GM12878 (cell line): ENCODE measurements around the gene UNC13A. TPM values are rescaled to one million over a fixed set of nuclear protein-coding genes. Genes with fewer than 3 reads are reported as not detected.

Experiments
- ATAC-seq: fragments of 200-7000 bp; cut with Tn5 transposase; 3 replicates; pipeline ENCODE4 v1.9.1; 2020; ENCODE audit warnings: mild to moderate bottlenecking, moderate library complexity
- BruUV-seq: library from RNA; stranded (reverse); fragments of 400-500 nt; replicated peaks from 2 replicates; lab custom pipeline; 2021; lab: Mats Ljungman, UMichigan
- CTCF ChIA-PET: fragments of 300-600 bp; sonication (Branson Sonifier 250); formaldehyde crosslinking; extraction: SDS; loops from one replicate; lab custom pipeline; 2021; ENCODE audit warnings: inconsistent platforms; lab: Yijun Ruan, JAX
- POLR2A ChIA-PET: fragments of 350-600 bp; formaldehyde crosslinking; extraction: SDS; loops from one replicate; lab custom pipeline; 2021; ENCODE audit warnings: inconsistent platforms; lab: Charles Lee
- RAD21 ChIA-PET: fragments of 300-600 bp; sonication (Branson Sonifier 250); formaldehyde crosslinking; loops from one replicate; lab custom pipeline; 2023; ENCODE audit warnings: antibody characterized with exemption; ENCODE audit not compliant: unreplicated experiment; lab: Charles Lee
- SMC1A ChIA-PET: fragments of 300-600 bp; sonication (Branson Sonifier 250); formaldehyde crosslinking; loops from one replicate; lab custom pipeline; 2023; ENCODE audit not compliant: unreplicated experiment, uncharacterized antibody; lab: Charles Lee
- DNase-seq: peaks from one replicate; pipeline ENCODE4 v3.0.0-alpha.2; 2011; ENCODE audit warnings: low read depth, low spot score
- FAIRE-seq: peaks from 3 replicates; lab custom pipeline; 2011; peaks lifted over from hg19 to GRCh38; lab: Jason Lieb, UNC
- H2AFZ ChIP-seq: 2 replicates; pipeline ENCODE4 v1.6.0; 2011; ENCODE audit warnings: low read depth, low read length, control low read depth; ENCODE audit not compliant: control insufficient read depth
- H3K27ac ChIP-seq: 2 replicates; pipeline ENCODE4 v1.5.1; 2011; ENCODE audit warnings: control low read depth; ENCODE audit not compliant: control insufficient read depth, insufficient read depth
- H3K27me3 ChIP-seq, 2 experiments: replicated peaks in 1 of 2; 2 replicates each; pipeline versions ENCODE4 v1.6.0 to v1.6.1; 2011; ENCODE audit warnings: low read length in 1 of 2; ENCODE audit not compliant: control insufficient read depth in 2 of 2, insufficient read depth in 2 of 2
- H3K36me3 ChIP-seq, 2 experiments: 2 replicates each; pipeline ENCODE4 v1.5.1; 2011; ENCODE audit warnings: low read length in 1 of 2; ENCODE audit not compliant: control insufficient read depth in 2 of 2, insufficient read depth in 2 of 2
- H3K4me1 ChIP-seq: 2 replicates; pipeline ENCODE4 v1.6.1; 2011; ENCODE audit warnings: mild to moderate bottlenecking, low read length, moderate library complexity, mixed read lengths; ENCODE audit not compliant: control insufficient read depth, insufficient read depth
- H3K4me2 ChIP-seq: 2 replicates; pipeline ENCODE4 v1.6.0; 2011; ENCODE audit warnings: control low read depth; ENCODE audit not compliant: control insufficient read depth, insufficient read depth
- H3K4me3 ChIP-seq: fragments of 200-600 bp; sonication (generic); 2 replicates; pipeline ENCODE4 v1.5.1; 2016
- H3K79me2 ChIP-seq: 2 replicates; pipeline ENCODE4 v1.6.0; 2011; ENCODE audit warnings: low read length; ENCODE audit not compliant: control insufficient read depth, insufficient read depth
- H3K9ac ChIP-seq: 2 replicates; pipeline ENCODE4 v1.8.0; 2011; ENCODE audit warnings: low read length, control low read depth, mixed read lengths; ENCODE audit not compliant: control insufficient read depth, insufficient read depth
- H3K9me3 ChIP-seq: replicated peaks from 3 replicates; pipeline ENCODE4 v1.5.1; 2011; ENCODE audit warnings: mild to moderate bottlenecking, low read length; ENCODE audit not compliant: control insufficient read depth, insufficient read depth
- H4K20me1 ChIP-seq: 2 replicates; pipeline ENCODE4 v1.6.0; 2011; ENCODE audit not compliant: control insufficient read depth, insufficient read depth
- ASH2L ChIP-seq: fragments of 300-600, 200-600 bp; sonication (generic); IDR thresholded peaks from 2 replicates; pipeline ENCODE4 v1.6.1; 2017; ENCODE audit warnings: low read depth, mild to moderate bottlenecking, borderline replicate concordance
- ATF3 ChIP-seq: IDR thresholded peaks from 2 replicates; pipeline ENCODE4 v1.6.1; 2011; ENCODE audit warnings: low read depth, mild to moderate bottlenecking, low read length, moderate library complexity, borderline replicate concordance; ENCODE audit errors: extremely low read depth
- ATF7 ChIP-seq: fragments of 450-650 bp; IDR thresholded peaks from 2 replicates; pipeline ENCODE4 v1.6.1; 2016; ENCODE audit warnings: low read depth, mild to moderate bottlenecking
- CHD4 ChIP-seq: fragments of 200-600 bp; sonication (generic); IDR thresholded peaks from 2 replicates; pipeline ENCODE4 v1.6.1; 2016; ENCODE audit warnings: mild to moderate bottlenecking
- ELK1 ChIP-seq: IDR thresholded peaks from 2 replicates; pipeline ENCODE4 v1.6.1; 2012; ENCODE audit warnings: low read depth, low read length, improper control_type of control experiment
- MYC ChIP-seq: IDR thresholded peaks from 2 replicates; pipeline ENCODE4 v1.6.1; 2011; ENCODE audit warnings: mild to moderate bottlenecking, low read length, moderate library complexity, inconsistent platforms; ENCODE audit not compliant: insufficient read depth, insufficient replicate concordance, insufficient read length, severe bottlenecking
- NR2C2 ChIP-seq: IDR thresholded peaks from 2 replicates; pipeline ENCODE4 v1.6.1; 2011; ENCODE audit warnings: borderline replicate concordance, low read depth; ENCODE audit not compliant: control insufficient read depth, insufficient read length
- PAX5 ChIP-seq: IDR thresholded peaks from 2 replicates; pipeline ENCODE4 v1.6.1; 2011; ENCODE audit warnings: low read depth, low read length, borderline replicate concordance
- POLR2AphosphoS2 ChIP-seq: IDR thresholded peaks from 2 replicates; pipeline ENCODE4 v1.6.1; 2011; ENCODE audit warnings: low read depth, mild to moderate bottlenecking, low read length, improper control_type of control experiment, moderate library complexity
- POLR2AphosphoS5 ChIP-seq: IDR thresholded peaks from 2 replicates; pipeline ENCODE4 v1.6.1; 2011; ENCODE audit warnings: mild to moderate bottlenecking, low read length, inconsistent platforms
- POU2F2 ChIP-seq: IDR thresholded peaks from 3 replicates; pipeline ENCODE4 v1.6.1; 2011; ENCODE audit warnings: low read depth, mild to moderate bottlenecking, low read length, borderline replicate concordance
- RAD21 ChIP-seq: IDR thresholded peaks from 2 replicates; pipeline ENCODE4 v1.6.1; 2011; ENCODE audit warnings: mild to moderate bottlenecking, low read depth, low read length, moderate library complexity; ENCODE audit not compliant: insufficient read depth
- RCOR1 ChIP-seq: conservative IDR thresholded peaks from 2 replicates; pipeline ENCODE4 v1.6.1; 2012; ENCODE audit warnings: low read depth, low read length, improper control_type of control experiment
- SIX5 ChIP-seq: IDR thresholded peaks from 2 replicates; pipeline ENCODE4 v1.6.1; 2011; ENCODE audit warnings: mild to moderate bottlenecking, low read depth, low read length, moderate library complexity; ENCODE audit not compliant: severe bottlenecking
- STAT3 ChIP-seq: IDR thresholded peaks from 2 replicates; pipeline ENCODE4 v1.6.1; 2011; ENCODE audit warnings: low read depth, low read length, improper control_type of control experiment
- TARDBP ChIP-seq: IDR thresholded peaks from 2 replicates; pipeline ENCODE4 v1.6.1; 2016; ENCODE audit warnings: borderline replicate concordance
- TCF3 ChIP-seq: IDR thresholded peaks from 2 replicates; pipeline ENCODE4 v1.6.1; 2012; ENCODE audit warnings: low read depth, mild to moderate bottlenecking, low read length, borderline replicate concordance; ENCODE audit not compliant: insufficient read depth
- TCF7 ChIP-seq: IDR thresholded peaks from 2 replicates; pipeline ENCODE4 v1.6.1; 2014; ENCODE audit warnings: antibody characterized with exemption, borderline replicate concordance
- ZBTB33 ChIP-seq: fragments of 450-650 bp; IDR thresholded peaks from 2 replicates; pipeline ENCODE4 v1.6.1; 2017; ENCODE audit warnings: mild to moderate bottlenecking
- WGBS: methylation state at CpG from one replicate; pipeline ENCODE4 v1.1.6; 2016; ENCODE audit warnings: low lambda C conversion rate; ENCODE audit not compliant: insufficient replicate concordance, insufficient coverage; ENCODE audit errors: missing lambda C conversion rate; 5-methylcytosine and 5-hydroxymethylcytosine counted together
- in situ Hi-C: fragments of 300-500 bp; cut with MboI; formaldehyde crosslinking; loops from 9 replicates; pipeline ENCODE4 v1.14.3; 2018; ENCODE audit warnings: mixed read lengths
- intact Hi-C: fragments of 100-400 bp; cut with micrococcal nuclease; formaldehyde crosslinking; loops from one replicate; pipeline ENCODE4 v1.14.2; 2022; ENCODE audit not compliant: unreplicated experiment
- polyA plus RNA-seq, 11 experiments: library from polyadenylated mRNA; depleted of rRNA in 4 of 11; unstranded in 6 of 11; stranded (reverse) in 5 of 11; fragments of >200 nt; fragmentation: Nextera tagmentation in 4 of 11; fragmentation: Illumina TruSeq in 1 of 11; extraction: Ambion mirVana in 4 of 11; extraction: Trizol in 1 of 11; gene quantifications; 1 replicate in 1 of 11; 2 replicates in 10 of 11; pipeline versions ENCODE4 v1.2.1 to v1.2.3, GENCODE V29; 2011 to 2016; ENCODE audit warnings: inconsistent platforms in 2 of 11, missing spikeins in 2 of 11, low read depth in 1 of 11
- total RNA-seq, 4 experiments: library from RNA; depleted of rRNA in 3 of 4; stranded (reverse); fragments of >200 nt in 3 of 4; fragmentation: Illumina TruSeq in 1 of 4; extraction: Trizol in 1 of 4; gene quantifications; 2 replicates each; pipeline versions ENCODE4 v1.2.1 to v1.2.3, GENCODE V29; 2013 to 2021

The UNC13A gene
- total and polyA plus RNA-seq, 10 of the 15 experiments (the other 5 are each of a cell fraction or from before 2014, with no cell fraction given) = under 0.01 to 0.23 (median 0.13) TPM; not detected in 1

- no peak for TF ChIP-seq ZBTB33
- TF ChIP-seq TCF3 = no peak
- TF ChIP-seq PAX5 = no peak
- TF ChIP-seq CHD4 = no peak
- TF ChIP-seq, all 136 proteins: peak for 0
These were observed 40.8 kb downstream of the UNC13A start (continued) for GRCh38 chr19:17647071-17648020.

- BruUV-seq = no TSS peak
- H3K4me1 ChIP-seq = no peaks in the 10 kb centered on the region
- in situ Hi-C loops = no loop called here
- no peaks in the 10 kb centered on the region for H4K20me1 ChIP-seq
- ChIA-PET RAD21 (interaction anchor here (0.6 kb wide), 1 partner anchor 213 kb away, joined by 5 read pairs; no protein-coding TSS in a partner anchor), CTCF (no interaction called here), POLR2A (no interaction called here), SMC1A (no interaction called here)
- ATAC-seq (no peak), FAIRE-seq (no peak), DNase-seq (no peak)
- H3K27me3 ChIP-seq = no peaks in the 10 kb centered on the region
- WGBS = 37% methylated on average over 8 of the region's 8 CpGs
- no peak overlapping the region for H3K4me3 ChIP-seq
- intact Hi-C loops = no loop called here
- H3K79me2 ChIP-seq = no peaks in the 10 kb centered on the region
- no peaks in the 10 kb centered on the region for H3K9me3 ChIP-seq
- no peak overlapping the region for H3K9ac ChIP-seq
- no peaks in the 10 kb centered on the region for H3K36me3 ChIP-seq
- no peak overlapping the region for H3K4me2 ChIP-seq
- no peak overlapping the region for H2AFZ ChIP-seq
- no peak overlapping the region for H3K27ac ChIP-seq
- TF ChIP-seq POLR2AphosphoS2 = no peak
- no peak for TF ChIP-seq POU2F2
- TF ChIP-seq RCOR1 = no peak
- no peak for TF ChIP-seq NR2C2
- TF ChIP-seq ATF3 = no peak
- TF ChIP-seq ASH2L = no peak
- TF ChIP-seq STAT3 = no peak
- no peak for TF ChIP-seq RAD21
- no peak for TF ChIP-seq TARDBP
- TF ChIP-seq TCF7 = no peak
- TF ChIP-seq MYC = no peak
- no peak for TF ChIP-seq ELK1
- no peak for TF ChIP-seq POLR2AphosphoS5
- TF ChIP-seq ATF7 = no peak
- no peak for TF ChIP-seq SIX5
These were observed 41.7 kb downstream of the UNC13A start for GRCh38 chr19:17646441-17646840.
